Kidney (tissue), 14 donors: ENCODE measurements around the gene ZG16. TPM values are rescaled to one million over a fixed set of nuclear protein-coding genes. Genes with fewer than 3 reads are reported as not detected.

Source experiments
- DNase-seq, 5 donors: peaks; one replicate each; pipeline ENCODE4 v3.0.0-alpha.2; 2013 to 2020
- FAIRE-seq: peaks from 2 replicates; lab custom pipeline; 2012; peaks lifted over from hg19 to GRCh38; lab: Jason Lieb, UNC
- H3K27ac ChIP-seq, 2 donors: one replicate each; pipeline ENCODE4 v1.7.0; 2013; ENCODE audit warnings: low read depth in 2 of 2, low read length in 2 of 2, inconsistent platforms in 1 of 2
- H3K27me3 ChIP-seq: one replicate; pipeline ENCODE4 v1.7.1; 2013; ENCODE audit warnings: low read length, inconsistent platforms; ENCODE audit not compliant: control insufficient read depth, insufficient read depth
- H3K36me3 ChIP-seq, 3 donors: one replicate each; pipeline versions ENCODE4 v1.7.0 to v1.7.1; 2013; ENCODE audit warnings: low read length in 3 of 3, control low read depth in 1 of 3, inconsistent platforms in 1 of 3; ENCODE audit not compliant: insufficient read depth in 3 of 3, control insufficient read depth in 2 of 3
- H3K4me1 ChIP-seq, 3 donors: one replicate each; pipeline versions ENCODE4 v1.7.0 to v1.7.1; 2013; ENCODE audit warnings: low read length in 3 of 3, inconsistent platforms in 1 of 3, low read depth in 1 of 3; ENCODE audit not compliant: control insufficient read depth in 2 of 3, insufficient read depth in 2 of 3
- H3K4me3 ChIP-seq, 3 donors: one replicate each; pipeline versions ENCODE4 v1.7.0 to v1.8.1; 2013; ENCODE audit warnings: low read length in 3 of 3, control low read depth in 1 of 3, inconsistent platforms in 1 of 3
- H3K9ac ChIP-seq, 3 donors: one replicate each; pipeline versions ENCODE4 v1.7.0 to v1.7.1; 2013; ENCODE audit warnings: low read length in 3 of 3, control low read depth in 1 of 3, inconsistent platforms in 1 of 3
- H3K9me3 ChIP-seq, 3 donors: one replicate each; pipeline versions ENCODE4 v1.7.0 to v1.7.1; 2013; ENCODE audit warnings: low read length in 3 of 3, control low read depth in 1 of 3, inconsistent platforms in 1 of 3; ENCODE audit not compliant: control insufficient read depth in 2 of 3, insufficient read depth in 1 of 3
- CTCF ChIP-seq: IDR thresholded peaks from 3 replicates; pipeline ENCODE4 v1.5.1; 2012; ENCODE audit warnings: mild to moderate bottlenecking, moderate library complexity, borderline replicate concordance; ENCODE audit not compliant: insufficient read depth; ENCODE audit errors: extremely low read depth
- intact Hi-C: fragments of 100-400 bp; cut with DNase I; formaldehyde crosslinking; loops from one replicate; pipeline ENCODE4 v1.11.1; 2022
- polyA plus RNA-seq: library from polyadenylated mRNA; stranded (reverse); fragments of 350-450 nt; fragmentation: Illumina TruSeq; extraction: RNeasy Lipid Tissue Mini Kit (QIAGEN cat#74804); gene quantifications from one replicate; pipeline ENCODE4 v1.2.3, GENCODE V29; 2014; ENCODE audit warnings: low read depth, low replicate concordance; ENCODE audit not compliant: insufficient read depth
- total RNA-seq: library from RNA; stranded (reverse); fragmentation: NEBNext Ultra II Directional; extraction: Animal tissue kit (Norgen Biotek cat#: 25700); gene quantifications from one replicate; pipeline ENCODE4 v1.2.1, GENCODE V29; 2021
- donor health status: control.
- donor health status: control.
- donor health status: control.
- donor health status: control.
- donor health status: control.
- donor health status: DM: yes; HTN: yes; CAD: no.
- donor health status: Normal renal cell carcinoma (clear cell type).

The ZG16 gene
- total and polyA plus RNA-seq, 2 donors from 2014 or later, result not detected

GRCh38 chr16:29831490-29831889, 53.4 kb downstream of the ZG16 start:
- Histone ChIP-seq H3K9me3 (no peaks in the 10 kb centered on the region), H3K27ac (no peak overlapping the region), H3K27me3 (no peaks in the 10 kb centered on the region), H3K4me1 (peaks cover 0 to 4% (median 0%) of the 10 kb centered on the region in 3 donors), H3K36me3 (peaks cover 0 to 21% (median 20%) of the 10 kb centered on the region in 3 donors), H3K4me3 (no peak overlapping the region), H3K9ac (no peak overlapping the region)
- DNase-seq (no peak), FAIRE-seq (no peak)
- TF ChIP-seq CTCF, result no peak
- intact Hi-C loops, result no loop called here

Other genes starting within 250 kb of the ZG16 start
- gene SPN, start 115.0 kb upstream of the ZG16 start, total RNA-seq, result 8.8 TPM
- gene SPN, start 115.0 kb upstream of the ZG16 start, polyA plus RNA-seq, result 1.0 TPM
- gene QPRT, start 99.1 kb upstream of the ZG16 start, total RNA-seq, result 13.9 TPM
- 168 TPM for gene QPRT, start 99.1 kb upstream of the ZG16 start, polyA plus RNA-seq
- 4.9 TPM for gene C16orf54, start 32.3 kb upstream of the ZG16 start, total RNA-seq
- gene C16orf54, start 32.3 kb upstream of the ZG16 start, polyA plus RNA-seq, result 0.39 TPM
- gene KIF22, start 12.5 kb downstream of the ZG16 start, total RNA-seq, result 32.3 TPM
- gene KIF22, start 12.5 kb downstream of the ZG16 start, polyA plus RNA-seq, result 42.9 TPM
- 137 TPM for gene MAZ, start 28.3 kb downstream of the ZG16 start, total RNA-seq
- 85.5 TPM for gene MAZ, start 28.3 kb downstream of the ZG16 start, polyA plus RNA-seq
- gene PRRT2, start 33.9 kb downstream of the ZG16 start, total RNA-seq, result 1.9 TPM
- 0.88 TPM for gene PRRT2, start 33.9 kb downstream of the ZG16 start, polyA plus RNA-seq
- 23.5 TPM for gene PAGR1, start 37.9 kb downstream of the ZG16 start, total RNA-seq
- gene PAGR1, start 37.9 kb downstream of the ZG16 start, polyA plus RNA-seq, result 30.0 TPM
- 271 TPM for gene MVP, start 42.2 kb downstream of the ZG16 start, total RNA-seq
- 123 TPM for gene MVP, start 42.2 kb downstream of the ZG16 start, polyA plus RNA-seq
- gene CDIPT, start 85.0 kb downstream of the ZG16 start, total RNA-seq, result 85.9 TPM
- 148 TPM for gene CDIPT, start 85.0 kb downstream of the ZG16 start, polyA plus RNA-seq
- gene SEZ6L2, start 121.3 kb downstream of the ZG16 start, total RNA-seq, result 32.4 TPM
- 9.1 TPM for gene SEZ6L2, start 121.3 kb downstream of the ZG16 start, polyA plus RNA-seq
- gene ASPHD1, start 122.2 kb downstream of the ZG16 start, total RNA-seq, result 8.9 TPM
- gene ASPHD1, start 122.2 kb downstream of the ZG16 start, polyA plus RNA-seq, result 6.1 TPM
- gene KCTD13, start 148.0 kb downstream of the ZG16 start, total RNA-seq, result 25.8 TPM
- gene KCTD13, start 148.0 kb downstream of the ZG16 start, polyA plus RNA-seq, result 9.9 TPM
- 127 TPM for gene TMEM219, start 183.8 kb downstream of the ZG16 start, total RNA-seq
- 288 TPM for gene TMEM219, start 183.8 kb downstream of the ZG16 start, polyA plus RNA-seq
- 54.3 TPM for gene TAOK2, start 195.6 kb downstream of the ZG16 start, total RNA-seq
- gene TAOK2, start 195.6 kb downstream of the ZG16 start, polyA plus RNA-seq, result 19.6 TPM
- 16.0 TPM for gene HIRIP3, start 217.4 kb downstream of the ZG16 start, total RNA-seq
- gene HIRIP3, start 217.4 kb downstream of the ZG16 start, polyA plus RNA-seq, result 18.7 TPM
- 74.1 TPM for gene INO80E, start 218.0 kb downstream of the ZG16 start, total RNA-seq
- gene INO80E, start 218.0 kb downstream of the ZG16 start, polyA plus RNA-seq, result 52.7 TPM
- gene DOC2A, start 232.8 kb downstream of the ZG16 start, total RNA-seq, result 1.9 TPM
- gene DOC2A, start 232.8 kb downstream of the ZG16 start, polyA plus RNA-seq, result 3.5 TPM
- not detected for gene C16orf92, start 244.9 kb downstream of the ZG16 start, total RNA-seq
- gene C16orf92, start 244.9 kb downstream of the ZG16 start, polyA plus RNA-seq, result not detected